OCI-LY1 (cell line): ENCODE measurements around the gene CEP290.

ENCODE experiments used
- EZH2 ChIP-seq: fragments of 200-600 bp; sonication (generic), shearing (Covaris generic); IDR thresholded peaks from 2 replicates; pipeline ENCODE4 v1.8.0; 2017; ENCODE audit warnings: borderline replicate concordance, mixed run types, mild to moderate bottlenecking, antibody characterized with exemption, low read length, moderate library complexity, mixed read lengths
- TF ChIP-seq, protein P1 (sequence below): fragments of 200-600 bp; sonication (generic), shearing (Covaris generic); IDR thresholded peaks from 2 replicates; pipeline ENCODE4 v1.5.1; 2017; ENCODE audit warnings: mild to moderate bottlenecking, antibody characterized with exemption, low read length, moderate library complexity, mixed read lengths

DNA sequence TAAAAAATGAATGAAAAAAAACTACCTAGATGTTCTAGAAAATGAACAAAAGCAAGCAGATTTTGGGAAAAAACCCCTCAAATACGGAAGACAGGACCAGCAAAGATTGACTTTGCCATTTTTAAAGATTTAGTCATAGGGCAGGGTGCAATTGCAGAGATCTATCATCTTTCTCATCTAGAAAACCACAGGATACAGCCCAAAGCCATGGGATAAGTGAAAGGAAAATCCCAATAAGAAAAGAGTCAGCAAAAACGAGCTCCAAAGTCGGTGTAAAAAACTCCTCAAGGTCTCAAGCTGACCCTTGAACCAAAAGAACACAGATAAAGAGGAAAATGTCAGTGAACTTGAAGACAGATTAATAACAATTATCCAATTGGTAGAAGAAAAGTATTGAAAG is 28.0 kb downstream of the CEP290 start:
- TF ChIP-seq, protein P1, sequence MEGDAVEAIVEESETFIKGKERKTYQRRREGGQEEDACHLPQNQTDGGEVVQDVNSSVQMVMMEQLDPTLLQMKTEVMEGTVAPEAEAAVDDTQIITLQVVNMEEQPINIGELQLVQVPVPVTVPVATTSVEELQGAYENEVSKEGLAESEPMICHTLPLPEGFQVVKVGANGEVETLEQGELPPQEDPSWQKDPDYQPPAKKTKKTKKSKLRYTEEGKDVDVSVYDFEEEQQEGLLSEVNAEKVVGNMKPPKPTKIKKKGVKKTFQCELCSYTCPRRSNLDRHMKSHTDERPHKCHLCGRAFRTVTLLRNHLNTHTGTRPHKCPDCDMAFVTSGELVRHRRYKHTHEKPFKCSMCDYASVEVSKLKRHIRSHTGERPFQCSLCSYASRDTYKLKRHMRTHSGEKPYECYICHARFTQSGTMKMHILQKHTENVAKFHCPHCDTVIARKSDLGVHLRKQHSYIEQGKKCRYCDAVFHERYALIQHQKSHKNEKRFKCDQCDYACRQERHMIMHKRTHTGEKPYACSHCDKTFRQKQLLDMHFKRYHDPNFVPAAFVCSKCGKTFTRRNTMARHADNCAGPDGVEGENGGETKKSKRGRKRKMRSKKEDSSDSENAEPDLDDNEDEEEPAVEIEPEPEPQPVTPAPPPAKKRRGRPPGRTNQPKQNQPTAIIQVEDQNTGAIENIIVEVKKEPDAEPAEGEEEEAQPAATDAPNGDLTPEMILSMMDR: no peak
- no peak for TF ChIP-seq EZH2
